HCT116 (cell line): ENCODE results near the gene MRPS18A.

ENCODE experiments used
- POLR2A ChIP-seq: IDR thresholded peaks from 2 replicates; pipeline ENCODE4 v1.7.0; 2011; ENCODE audit warnings: borderline replicate concordance; ENCODE audit not compliant: insufficient read depth, insufficient read length; ENCODE audit errors: extremely low read depth
- TF ChIP-seq, protein P1 (sequence below), 3 experiments: fragments of 200-600 bp in 1 of 3; sonication (generic) in 1 of 3; IDR thresholded peaks in 2 of 3; conservative IDR thresholded peaks in 1 of 3; 2 replicates each; pipeline ENCODE4 v1.5.1; 2012 to 2017; ENCODE audit warnings: low read depth in 2 of 3, low read length in 2 of 3, antibody characterized with exemption in 1 of 3, borderline replicate concordance in 1 of 3, control low read depth in 1 of 3, mild to moderate bottlenecking in 1 of 3, mixed read lengths in 1 of 3, mixed run types in 1 of 3, moderate library complexity in 1 of 3; ENCODE audit not compliant: insufficient read depth in 1 of 3

DNA sequence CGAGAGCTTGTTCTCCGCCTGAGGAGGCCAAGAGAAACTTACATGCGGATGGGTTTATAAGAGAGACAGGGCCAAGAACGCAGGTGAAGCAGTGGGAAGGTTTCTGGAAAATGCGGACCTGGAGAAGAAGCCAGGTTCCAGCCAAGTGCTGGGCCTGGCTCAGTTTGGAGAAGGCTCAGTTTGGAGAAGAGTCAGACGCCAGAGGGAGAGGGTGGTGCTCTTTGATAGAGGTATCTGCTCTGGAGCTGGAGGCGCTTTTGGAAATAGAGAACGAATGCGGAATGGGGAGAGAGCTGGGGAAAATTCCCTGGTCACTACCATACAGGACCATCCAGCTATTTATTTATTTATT, 42.0 kb downstream of the MRPS18A start:
- TF ChIP-seq, protein P1, sequence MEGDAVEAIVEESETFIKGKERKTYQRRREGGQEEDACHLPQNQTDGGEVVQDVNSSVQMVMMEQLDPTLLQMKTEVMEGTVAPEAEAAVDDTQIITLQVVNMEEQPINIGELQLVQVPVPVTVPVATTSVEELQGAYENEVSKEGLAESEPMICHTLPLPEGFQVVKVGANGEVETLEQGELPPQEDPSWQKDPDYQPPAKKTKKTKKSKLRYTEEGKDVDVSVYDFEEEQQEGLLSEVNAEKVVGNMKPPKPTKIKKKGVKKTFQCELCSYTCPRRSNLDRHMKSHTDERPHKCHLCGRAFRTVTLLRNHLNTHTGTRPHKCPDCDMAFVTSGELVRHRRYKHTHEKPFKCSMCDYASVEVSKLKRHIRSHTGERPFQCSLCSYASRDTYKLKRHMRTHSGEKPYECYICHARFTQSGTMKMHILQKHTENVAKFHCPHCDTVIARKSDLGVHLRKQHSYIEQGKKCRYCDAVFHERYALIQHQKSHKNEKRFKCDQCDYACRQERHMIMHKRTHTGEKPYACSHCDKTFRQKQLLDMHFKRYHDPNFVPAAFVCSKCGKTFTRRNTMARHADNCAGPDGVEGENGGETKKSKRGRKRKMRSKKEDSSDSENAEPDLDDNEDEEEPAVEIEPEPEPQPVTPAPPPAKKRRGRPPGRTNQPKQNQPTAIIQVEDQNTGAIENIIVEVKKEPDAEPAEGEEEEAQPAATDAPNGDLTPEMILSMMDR (IDR thresholded peaks at IDR 0.05 in 2 of 3, conservative IDR thresholded peaks at IDR 0.05 in 1 of 3; ENCODE audit: borderline replicate concordance in 1 of 3, insufficient read depth in 1 of 3, low read depth in 2 of 3, low read length in 2 of 3) = no peak
- TF ChIP-seq POLR2A = no peak
